HCT116 (cell line): ENCODE measurements around the gene NCKAP5L. TPM values are rescaled to one million over a fixed set of nuclear protein-coding genes. Genes with fewer than 3 reads are reported as not detected.

Experiments
- ATAC-seq: fragments of 200-7000 bp; cut with Tn5 transposase; 2 replicates; pipeline ENCODE4 v1.9.1; 2020; ENCODE audit warnings: mild to moderate bottlenecking, moderate library complexity
- BruUV-seq: library from RNA; stranded (reverse); fragments of 400-500 nt; replicated peaks from 2 replicates; lab custom pipeline; 2021; lab: Mats Ljungman, UMichigan
- CTCF ChIA-PET: fragments of 300-600 bp; sonication (Branson Sonifier 250); formaldehyde crosslinking; loops from one replicate; lab custom pipeline; 2021; ENCODE audit warnings: antibody characterized with exemption; lab: Charles Lee
- POLR2A ChIA-PET: fragments of 300-600, 350-600 bp; sonication (Branson Sonifier 250); formaldehyde crosslinking; loops from one replicate; lab custom pipeline; 2021; ENCODE audit warnings: antibody characterized with exemption; lab: Charles Lee
- RAD21 ChIA-PET, 2 experiments: fragments of 300-600 bp; sonication (Branson Sonifier 250); formaldehyde crosslinking; loops; one replicate each; lab custom pipeline; 2023; ENCODE audit warnings: low total read pairs in 2 of 2; ENCODE audit not compliant: uncharacterized antibody in 2 of 2, unreplicated experiment in 2 of 2, low non-redundant PET in 1 of 2; lab: Charles Lee
- DNase-seq: peaks from one replicate; pipeline ENCODE4 v3.0.0-alpha.2; 2010; ENCODE audit warnings: low read depth, low spot score
- H2AFZ ChIP-seq: fragments of 200-600 bp; shearing (Covaris generic), sonication (generic); 2 replicates; pipeline ENCODE4 v1.6.1; 2017; ENCODE audit warnings: low read depth, mixed run types, mixed read lengths, antibody characterized with exemption, low read length; ENCODE audit not compliant: poor library complexity, severe bottlenecking
- H3K27ac ChIP-seq: 2 replicates; pipeline ENCODE4 v1.5.1; 2012; ENCODE audit warnings: low read depth, low read length
- H3K27me3 ChIP-seq: fragments of 200-600 bp; sonication (generic); 2 replicates; pipeline ENCODE4 v1.6.1; 2016; ENCODE audit warnings: mixed run types, low read length, mixed read lengths; ENCODE audit not compliant: insufficient read depth
- H3K36me3 ChIP-seq, 2 experiments: fragments of 200-500 bp in 1 of 2; fragments of 200-600 bp in 1 of 2; sonication (Bioruptor generic) in 1 of 2; sonication (generic) in 1 of 2; 2 replicates each; pipeline versions ENCODE4 v1.5.1 to v1.6.1; 2014 to 2016; ENCODE audit warnings: low read length in 2 of 2, inconsistent platforms in 1 of 2, mixed read lengths in 1 of 2, mixed run types in 1 of 2; ENCODE audit not compliant: insufficient read depth in 2 of 2, control insufficient read depth in 1 of 2
- H3K4me1 ChIP-seq, 2 experiments: fragments of 200-600 bp in 1 of 2; sonication (generic) in 1 of 2; 2 replicates each; pipeline versions ENCODE4 v1.5.1 to v1.6.1; 2012 to 2017; ENCODE audit warnings: low read length in 2 of 2, inconsistent platforms in 1 of 2, mild to moderate bottlenecking in 1 of 2, mixed read lengths in 1 of 2, mixed run types in 1 of 2, moderate library complexity in 1 of 2; ENCODE audit not compliant: insufficient read depth in 2 of 2, control insufficient read depth in 1 of 2
- H3K4me2 ChIP-seq: fragments of 200-600 bp; sonication (generic); 2 replicates; pipeline ENCODE4 v1.6.1; 2017; ENCODE audit warnings: mixed run types, low read length, mixed read lengths
- H3K4me3 ChIP-seq, 2 experiments: fragments of 200-600 bp in 1 of 2; sonication (generic) in 1 of 2; replicated peaks in 1 of 2; 2 replicates each; pipeline ENCODE4 v1.5.1; 2011 to 2016; ENCODE audit warnings: low read length in 2 of 2, control low read depth in 1 of 2, low read depth in 1 of 2, mild to moderate bottlenecking in 1 of 2, mixed read lengths in 1 of 2, mixed run types in 1 of 2
- H3K79me2 ChIP-seq: fragments of 200-600 bp; sonication (generic); 2 replicates; pipeline ENCODE4 v1.6.1; 2017; ENCODE audit warnings: mild to moderate bottlenecking, mixed run types, low read length, moderate library complexity, mixed read lengths; ENCODE audit not compliant: insufficient read depth
- H3K9ac ChIP-seq: fragments of 200-600 bp; sonication (generic); 2 replicates; pipeline ENCODE4 v1.6.1; 2016; ENCODE audit warnings: low read length, mixed read lengths
- H3K9me2 ChIP-seq: fragments of 200-600 bp; sonication (generic), shearing (Covaris generic); 2 replicates; pipeline ENCODE4 v1.6.1; 2017; ENCODE audit warnings: mixed run types, mild to moderate bottlenecking, moderate library complexity; ENCODE audit not compliant: insufficient read depth
- H3K9me3 ChIP-seq, 2 experiments: fragments of 200-500 bp in 1 of 2; fragments of 200-600 bp in 1 of 2; sonication (Bioruptor generic) in 1 of 2; sonication (generic) in 1 of 2; 2 replicates each; pipeline ENCODE4 v1.6.1; 2014 to 2017; ENCODE audit warnings: low read length in 2 of 2, mixed read lengths in 2 of 2, inconsistent platforms in 1 of 2, low read depth in 1 of 2, mild to moderate bottlenecking in 1 of 2, mixed run types in 1 of 2, moderate library complexity in 1 of 2; ENCODE audit not compliant: control insufficient read depth in 1 of 2, insufficient read depth in 1 of 2
- H4K20me1 ChIP-seq: fragments of 200-600 bp; sonication (generic), shearing (Covaris generic); 2 replicates; pipeline ENCODE4 v1.6.1; 2017; ENCODE audit warnings: mixed run types, mild to moderate bottlenecking, moderate library complexity; ENCODE audit not compliant: insufficient read depth
- CBX3 ChIP-seq: IDR thresholded peaks from 2 replicates; pipeline ENCODE4 v1.6.1; 2012; ENCODE audit warnings: low read depth
- CEBPB ChIP-seq: IDR thresholded peaks from 2 replicates; pipeline ENCODE4 v1.6.1; 2012; ENCODE audit warnings: low read depth
- EGR1 ChIP-seq: IDR thresholded peaks from 2 replicates; pipeline ENCODE4 v1.6.1; 2012; ENCODE audit warnings: low read depth
- ELF1 ChIP-seq: IDR thresholded peaks from 2 replicates; pipeline ENCODE4 v1.6.1; 2012; ENCODE audit warnings: low read depth, borderline replicate concordance
- JUND ChIP-seq: IDR thresholded peaks from 2 replicates; pipeline ENCODE4 v1.6.1; 2012
- POLR2A ChIP-seq: IDR thresholded peaks from 2 replicates; pipeline ENCODE4 v1.7.0; 2011; ENCODE audit warnings: borderline replicate concordance; ENCODE audit not compliant: insufficient read depth, insufficient read length; ENCODE audit errors: extremely low read depth
- RAD21 ChIP-seq: IDR thresholded peaks from 2 replicates; pipeline ENCODE4 v1.6.1; 2012; ENCODE audit warnings: low read depth, mild to moderate bottlenecking
- SIN3A ChIP-seq: IDR thresholded peaks from 2 replicates; pipeline ENCODE4 v1.6.1; 2012; ENCODE audit warnings: low read depth
- SP1 ChIP-seq: IDR thresholded peaks from 2 replicates; pipeline ENCODE4 v1.6.1; 2012; ENCODE audit warnings: low read depth
- TCF7L2 ChIP-seq: IDR thresholded peaks from 2 replicates; pipeline ENCODE4 v1.7.0; 2011; ENCODE audit warnings: borderline replicate concordance, inconsistent platforms; ENCODE audit not compliant: insufficient read depth, insufficient read length; ENCODE audit errors: extremely low read depth
- YY1 ChIP-seq: IDR thresholded peaks from 2 replicates; pipeline ENCODE4 v1.6.1; 2011; ENCODE audit warnings: low read length, low read depth, moderate library complexity, mild to moderate bottlenecking; ENCODE audit not compliant: insufficient replicate concordance; ENCODE audit errors: extremely low read depth
- ZFX ChIP-seq: fragments of 450-650 bp; IDR thresholded peaks from 2 replicates; pipeline ENCODE4 v1.6.1; 2017
- intact Hi-C: fragments of 100-400 bp; cut with micrococcal nuclease; formaldehyde crosslinking; loops from 2 replicates; pipeline ENCODE4 v1.10.0; 2022
- total RNA-seq: library from RNA; stranded (reverse); gene quantifications from one replicate; pipeline ENCODE4 v1.2.1, GENCODE V29; 2021; ENCODE audit not compliant: unreplicated experiment
- TF ChIP-seq, protein P1 (sequence below): IDR thresholded peaks from 2 replicates; pipeline ENCODE4 v1.6.1; 2012; ENCODE audit warnings: low read depth
- TF ChIP-seq, protein P2 (sequence below): IDR thresholded peaks from 2 replicates; pipeline ENCODE4 v1.6.1; 2012

NCKAP5L gene
- total RNA-seq, 1 experiment from 2014 or later: 12.1 TPM

DNA sequence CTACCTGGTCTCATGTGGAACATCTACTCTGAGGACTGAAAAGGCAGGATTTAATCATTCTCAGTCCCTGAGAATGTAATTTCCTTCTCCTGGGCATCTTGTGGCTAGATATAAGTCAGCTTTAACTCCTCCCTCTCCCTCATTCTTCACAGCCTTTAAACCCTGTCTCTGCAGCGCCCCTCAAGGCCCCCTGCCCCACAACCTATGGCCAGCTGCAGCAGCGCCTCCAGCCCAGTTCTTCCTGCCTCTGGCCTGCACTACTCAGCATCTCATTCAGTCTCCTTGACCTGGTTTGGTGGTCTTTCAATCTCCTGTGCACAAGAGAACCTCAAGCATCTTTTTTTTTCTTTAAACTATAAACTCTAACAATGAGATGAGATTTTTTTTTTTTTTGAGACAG, 29.3 kb downstream of the NCKAP5L start:
- Histone ChIP-seq H3K4me2 (no peak overlapping the region), H3K9me3 (no peaks in the 10 kb centered on the region), H3K4me1 (no peaks in the 10 kb centered on the region), H3K79me2 (no peaks in the 10 kb centered on the region), H2AFZ (no peak overlapping the region), H3K27ac (no peak overlapping the region), H4K20me1 (no peaks in the 10 kb centered on the region), H3K36me3 (no peaks in the 10 kb centered on the region; a peak in 1 of 4 replicates), H3K9me2 (no peaks in the 10 kb centered on the region), H3K9ac (no peak overlapping the region), H3K4me3 (no peak overlapping the region), H3K27me3 (no peaks in the 10 kb centered on the region)
- DNase-seq: no peak
- BruUV-seq: no TSS peak
- no peak for TF ChIP-seq JUND
- TF ChIP-seq, protein P1, sequence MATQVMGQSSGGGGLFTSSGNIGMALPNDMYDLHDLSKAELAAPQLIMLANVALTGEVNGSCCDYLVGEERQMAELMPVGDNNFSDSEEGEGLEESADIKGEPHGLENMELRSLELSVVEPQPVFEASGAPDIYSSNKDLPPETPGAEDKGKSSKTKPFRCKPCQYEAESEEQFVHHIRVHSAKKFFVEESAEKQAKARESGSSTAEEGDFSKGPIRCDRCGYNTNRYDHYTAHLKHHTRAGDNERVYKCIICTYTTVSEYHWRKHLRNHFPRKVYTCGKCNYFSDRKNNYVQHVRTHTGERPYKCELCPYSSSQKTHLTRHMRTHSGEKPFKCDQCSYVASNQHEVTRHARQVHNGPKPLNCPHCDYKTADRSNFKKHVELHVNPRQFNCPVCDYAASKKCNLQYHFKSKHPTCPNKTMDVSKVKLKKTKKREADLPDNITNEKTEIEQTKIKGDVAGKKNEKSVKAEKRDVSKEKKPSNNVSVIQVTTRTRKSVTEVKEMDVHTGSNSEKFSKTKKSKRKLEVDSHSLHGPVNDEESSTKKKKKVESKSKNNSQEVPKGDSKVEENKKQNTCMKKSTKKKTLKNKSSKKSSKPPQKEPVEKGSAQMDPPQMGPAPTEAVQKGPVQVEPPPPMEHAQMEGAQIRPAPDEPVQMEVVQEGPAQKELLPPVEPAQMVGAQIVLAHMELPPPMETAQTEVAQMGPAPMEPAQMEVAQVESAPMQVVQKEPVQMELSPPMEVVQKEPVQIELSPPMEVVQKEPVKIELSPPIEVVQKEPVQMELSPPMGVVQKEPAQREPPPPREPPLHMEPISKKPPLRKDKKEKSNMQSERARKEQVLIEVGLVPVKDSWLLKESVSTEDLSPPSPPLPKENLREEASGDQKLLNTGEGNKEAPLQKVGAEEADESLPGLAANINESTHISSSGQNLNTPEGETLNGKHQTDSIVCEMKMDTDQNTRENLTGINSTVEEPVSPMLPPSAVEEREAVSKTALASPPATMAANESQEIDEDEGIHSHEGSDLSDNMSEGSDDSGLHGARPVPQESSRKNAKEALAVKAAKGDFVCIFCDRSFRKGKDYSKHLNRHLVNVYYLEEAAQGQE: no peak
- no peak for TF ChIP-seq CEBPB
- TF ChIP-seq EGR1: no peak
- no peak for TF ChIP-seq ZFX
- CTCF ChIA-PET: no interaction called here
- RAD21 ChIA-PET: no interaction called here
- no peak for ATAC-seq
- POLR2A ChIA-PET: no interaction called here
- intact Hi-C loops: no loop called here

DNA sequence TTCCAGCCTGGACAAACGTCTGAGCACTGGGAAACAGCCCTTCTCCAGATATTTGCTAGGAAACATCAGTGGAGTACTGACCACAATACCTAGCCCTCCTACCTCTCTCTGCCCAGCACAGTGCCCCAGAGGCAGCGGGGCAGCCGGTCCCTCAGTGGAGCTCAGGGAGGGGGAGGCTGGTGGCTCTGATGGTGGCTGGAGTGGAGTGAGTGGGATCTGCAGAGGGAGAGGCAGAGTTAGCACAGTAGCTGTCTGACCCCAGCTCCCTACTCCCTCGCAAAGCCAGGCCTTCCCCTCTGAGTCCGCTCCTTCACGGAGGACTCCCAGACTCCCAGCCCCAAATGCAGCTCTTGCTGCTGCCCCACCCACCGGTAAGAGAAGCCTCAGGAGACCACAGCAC, 30.0 kb downstream of the NCKAP5L start:
- no peaks in the 10 kb centered on the region for H3K9me2 ChIP-seq
- POLR2A ChIA-PET: no interaction called here
- H3K79me2 ChIP-seq: no peaks in the 10 kb centered on the region
- CTCF ChIA-PET: no interaction called here
- H3K9ac ChIP-seq: no peak overlapping the region
- ATAC-seq: no peak
- no peaks in the 10 kb centered on the region for H3K9me3 ChIP-seq
- H3K4me3 ChIP-seq: no peak overlapping the region
- no peak for DNase-seq
- no peaks in the 10 kb centered on the region; a peak in 1 of 4 replicates for H3K36me3 ChIP-seq
- intact Hi-C loops: no loop called here
- no peak overlapping the region for H3K27ac ChIP-seq
- BruUV-seq: no TSS peak
- H4K20me1 ChIP-seq: no peaks in the 10 kb centered on the region
- H3K27me3 ChIP-seq: no peaks in the 10 kb centered on the region
- no peaks in the 10 kb centered on the region for H3K4me1 ChIP-seq
- no peak overlapping the region for H3K4me2 ChIP-seq
- H2AFZ ChIP-seq: no peak overlapping the region
- RAD21 ChIA-PET: no interaction called here
- TF ChIP-seq, protein P1: no peak
- TF ChIP-seq SP1 (no peak), SIN3A (no peak), RAD21 (no peak), POLR2A (no peak), TCF7L2 (no peak), ELF1 (no peak), CBX3 (no peak), CEBPB (no peak), YY1 (no peak)
- TF ChIP-seq, protein P2, sequence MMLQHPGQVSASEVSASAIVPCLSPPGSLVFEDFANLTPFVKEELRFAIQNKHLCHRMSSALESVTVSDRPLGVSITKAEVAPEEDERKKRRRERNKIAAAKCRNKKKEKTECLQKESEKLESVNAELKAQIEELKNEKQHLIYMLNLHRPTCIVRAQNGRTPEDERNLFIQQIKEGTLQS: no peak
